Stromal cell of bone marrow (primary cell): ENCODE data around the gene DCAF4.
"Not testable (repeated sequence)": the region's sequence is repeated elsewhere in the genome, so short reads cannot be mapped to it uniquely, and the experiment has no call there.

Experiments used
- DNase-seq: peaks from one replicate; pipeline ENCODE4 v3.0.0-alpha.2; 2012; ENCODE audit warnings: low read depth

The DCAF4 gene

GRCh38 chr14:72970824-72971434, 44.7 kb downstream of the DCAF4 start:
- no peak for DNase-seq

- DNase-seq = no peak
Measured at GRCh38 chr14:72974661-72975060, 48.4 kb downstream of the DCAF4 start.

GRCh38 chr14:72975770-72976169, 49.5 kb downstream of the DCAF4 start:
- DNase-seq = no peak

GRCh38 chr14:72978856-72979255, 52.6 kb downstream of the DCAF4 start:
- no peak for DNase-seq

- DNase-seq = no peak
Measured at GRCh38 chr14:72980863-72981262, 54.6 kb downstream of the DCAF4 start.

GRCh38 chr14:72982146-72982708, 56.0 kb downstream of the DCAF4 start:
- DNase-seq = no peak

DNA sequence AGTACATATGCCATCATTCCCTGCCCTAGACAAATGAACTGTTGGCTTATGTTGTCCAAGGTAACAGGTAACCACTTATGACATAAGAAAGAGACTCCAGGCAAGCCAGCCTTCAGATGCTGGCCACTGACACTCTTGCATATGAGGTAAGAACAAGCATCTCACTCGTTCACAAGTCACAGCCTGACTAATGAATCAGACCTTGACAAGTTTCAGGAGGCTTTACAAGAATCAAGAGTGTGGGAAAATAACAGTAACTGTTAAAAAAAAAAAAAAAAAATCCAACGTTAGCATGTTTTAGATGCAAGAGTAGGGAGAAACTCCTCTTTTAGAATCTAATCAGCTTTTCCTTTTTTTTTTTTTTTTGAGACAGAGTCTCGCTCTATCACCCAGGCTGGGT, 60.0 kb downstream of the DCAF4 start:
- no peak for DNase-seq

GRCh38 chr14:72986857-72987256, 60.6 kb downstream of the DCAF4 start:
- DNase-seq = no peak

DNA sequence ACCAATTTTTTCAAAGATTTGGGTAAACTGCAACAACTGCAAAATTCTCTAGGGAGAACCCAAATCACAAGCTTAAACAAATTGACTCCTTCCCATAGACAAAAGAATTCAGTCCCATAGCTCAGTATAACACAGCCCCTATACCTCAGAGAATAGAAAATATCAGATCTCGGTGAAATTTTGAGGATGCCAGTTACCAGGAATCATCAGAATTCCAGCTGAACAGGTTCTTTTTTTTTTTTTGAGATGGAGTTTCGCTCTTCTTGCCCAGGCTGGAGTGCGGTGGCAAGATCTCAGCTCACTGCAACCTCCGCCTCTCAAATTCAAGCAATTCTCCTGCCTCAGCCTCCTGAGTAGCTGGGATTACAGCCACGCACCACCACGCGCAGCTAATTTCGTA, 63.9 kb downstream of the DCAF4 start:
- DNase-seq = no peak

DNA sequence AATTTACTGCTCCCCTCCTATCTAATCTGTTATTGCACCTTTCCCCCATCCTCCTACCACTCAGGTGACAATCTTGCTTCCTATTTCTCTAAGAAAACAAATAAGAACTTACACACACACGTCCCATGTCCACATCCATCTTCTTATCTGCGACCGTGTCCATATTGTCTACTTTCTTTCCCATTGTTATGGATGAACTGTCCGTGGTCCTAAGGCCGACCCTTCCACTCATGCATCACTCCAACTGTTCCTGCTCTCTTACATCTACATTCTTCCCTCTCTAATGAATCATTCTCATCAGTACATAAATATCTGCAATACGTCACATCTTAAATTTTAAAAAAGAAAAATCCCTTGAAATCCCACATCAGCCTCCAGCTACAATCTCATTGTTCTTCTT, 70.7 kb downstream of the DCAF4 start:
- DNase-seq = no peak

DNA sequence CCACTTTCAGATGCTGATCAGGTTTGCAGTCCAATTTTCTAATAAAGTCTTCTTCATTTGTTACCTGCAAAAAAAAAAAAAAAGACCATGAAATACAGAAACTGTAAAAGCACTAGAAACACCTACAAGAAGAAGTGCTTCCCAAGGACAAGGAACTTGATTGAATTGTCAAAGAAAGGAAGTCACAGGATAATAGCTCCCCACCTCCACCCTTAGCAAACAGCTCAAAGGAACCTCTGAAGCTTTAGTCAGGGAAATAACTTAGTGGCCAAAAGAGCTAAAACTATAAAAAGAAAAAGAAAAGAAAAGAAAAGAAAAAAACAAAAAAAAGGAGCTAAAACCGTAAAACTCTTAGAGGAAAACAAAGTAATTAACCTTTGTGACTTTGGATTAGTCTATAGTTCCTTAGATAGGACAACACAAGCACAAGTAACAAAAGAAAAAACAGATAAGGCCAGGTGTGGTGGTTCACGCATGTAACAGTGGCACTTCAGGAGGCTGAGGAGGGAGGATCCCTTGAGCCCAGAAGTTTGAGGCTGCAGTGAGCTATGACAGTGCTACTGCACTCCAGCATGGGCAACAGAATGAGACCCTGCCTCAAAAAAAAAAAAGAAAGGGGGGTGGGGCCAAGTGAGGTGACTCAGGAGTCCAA, 72.1 kb downstream of the DCAF4 start:
- no peak for DNase-seq

DNA sequence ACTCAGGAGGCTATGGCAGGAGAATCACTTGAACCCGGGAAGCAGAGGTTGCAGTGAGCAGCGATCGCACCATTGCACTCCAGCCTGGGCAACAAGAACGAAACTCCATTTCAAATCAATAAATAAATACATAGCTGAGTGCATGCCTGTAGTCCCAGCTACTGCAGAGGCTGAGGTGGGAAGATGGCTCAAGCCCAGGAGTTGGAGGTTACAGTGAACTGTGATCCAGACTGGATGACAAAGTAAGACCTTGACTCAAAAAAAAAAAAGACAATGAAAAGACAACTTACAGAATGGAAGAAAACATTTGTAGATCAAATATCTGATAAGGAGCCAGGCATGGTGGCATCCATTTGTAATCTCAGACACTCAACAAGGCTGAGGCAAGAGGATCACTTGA, 73.1 kb downstream of the DCAF4 start:
- DNase-seq = no peak

DNA sequence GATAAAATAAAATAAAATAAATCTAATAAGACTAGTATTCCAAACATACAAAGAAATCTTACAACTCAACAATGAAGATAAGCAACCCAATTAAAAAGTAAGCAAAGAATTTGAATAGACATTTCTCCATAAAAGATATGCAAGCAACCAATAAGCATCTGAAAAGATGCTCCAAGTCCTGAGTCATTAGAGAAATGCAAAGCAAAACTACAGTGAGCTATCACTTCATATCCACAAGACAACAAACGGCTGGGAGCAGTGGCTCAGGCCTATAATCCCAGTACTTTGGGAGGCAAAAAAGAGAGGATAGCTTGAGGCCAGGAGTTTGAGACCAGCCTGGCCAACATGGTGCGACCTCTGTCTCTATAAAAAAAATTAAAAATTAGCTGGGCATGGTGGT, 73.8 kb downstream of the DCAF4 start:
- no peak for DNase-seq

DNA sequence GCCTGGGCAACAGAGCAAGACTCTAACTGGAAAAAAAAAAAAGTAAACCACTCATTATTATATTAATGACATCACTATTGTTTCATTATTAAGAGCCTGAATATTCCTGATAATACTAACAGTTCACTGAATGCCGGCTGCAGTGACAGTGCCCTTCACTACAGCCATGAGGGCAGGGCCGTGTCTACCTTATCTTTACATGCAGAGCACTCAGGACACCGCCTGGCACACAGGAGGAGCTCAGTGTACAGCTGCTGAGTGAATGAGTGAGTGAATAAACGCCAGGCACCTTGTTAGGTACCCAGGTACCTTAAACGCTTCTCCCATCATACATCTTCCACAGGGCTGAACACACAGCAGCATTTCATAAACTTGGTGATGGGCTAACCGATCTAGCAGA, 77.4 kb downstream of the DCAF4 start:
- no peak for DNase-seq

- not testable (repeated sequence) for DNase-seq
Measured at GRCh38 chr14:73004641-73005040, 78.4 kb downstream of the DCAF4 start.

DNA sequence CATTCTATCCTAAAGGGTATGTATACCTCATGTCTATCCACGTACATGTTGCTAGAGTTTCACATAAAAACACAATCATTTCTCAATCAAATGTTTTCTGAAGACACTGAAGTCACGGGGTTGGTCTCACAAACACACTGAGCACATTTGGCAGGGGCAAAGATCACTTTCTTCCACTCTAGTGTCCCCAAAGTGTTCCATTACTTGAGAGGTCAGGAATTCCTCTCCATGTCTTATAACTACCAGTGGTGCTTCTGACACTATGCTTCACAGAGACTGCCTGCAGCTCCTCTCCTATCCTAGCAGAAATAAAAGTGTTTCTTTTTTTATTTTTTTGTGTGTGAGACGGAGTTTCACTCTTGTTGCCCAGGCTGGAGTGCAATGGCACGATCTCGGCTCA, 81.6 kb downstream of the DCAF4 start:
- no peak for DNase-seq

GRCh38 chr14:73008501-73008900, 82.2 kb downstream of the DCAF4 start:
- DNase-seq = peak; percentile 72
